Measurements from ENCODE around the gene CCDC70. TPM values are rescaled to one million over a fixed set of nuclear protein-coding genes. Genes with fewer than 3 reads are reported as not detected.

The CCDC70 gene
- not detected in 2 replicates for total RNA-seq
- long read RNA-seq, result 0 reads

DNA sequence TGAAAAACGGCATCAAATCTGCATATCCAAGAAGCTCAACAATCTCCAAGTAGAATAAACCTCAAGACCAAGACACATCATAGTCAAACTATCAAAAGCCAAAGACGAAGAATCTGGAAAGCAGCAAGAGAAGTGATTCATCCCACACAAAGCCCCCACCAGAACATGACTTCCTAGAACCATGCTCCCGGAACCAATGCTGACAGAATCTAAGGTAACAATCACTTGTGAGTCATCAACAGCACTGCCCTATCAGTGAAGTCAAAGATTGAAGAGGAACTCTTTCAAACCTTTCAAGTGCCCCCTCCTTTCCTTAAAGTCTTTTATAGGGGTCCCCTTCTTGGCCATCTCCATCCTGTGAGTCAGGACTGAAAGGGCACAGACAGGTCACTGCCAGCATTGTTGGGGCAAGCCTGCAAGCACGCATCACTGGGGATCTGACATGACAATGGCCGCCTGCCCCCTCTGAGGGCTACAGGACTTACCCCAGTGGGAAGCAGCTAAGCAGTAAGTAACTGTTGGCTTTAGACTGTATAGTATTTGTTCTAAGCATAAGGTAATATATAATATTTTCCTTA is at the start of gene CCDC70:
TSS of gene CCDC70 (plus strand) at position 247 of the 578 bp plus-strand sequence. CDS start 3,443 bp downstream, outside the sequence.
- Mint-ChIP-seq H3K36me3 (ENCODE audit: insufficient read depth) (no peaks in the 10 kb centered on the region), H3K4me3 (ENCODE audit: low read depth) (no peak within 1 kb of the TSS), H3K9me3 (ENCODE audit: low read depth) (no peaks in the 10 kb centered on the region), H3K27ac (no peak within 1 kb of the TSS), H3K27me3 (peaks cover 15% of the 10 kb centered on the region), H3K4me1 (ENCODE audit: low read depth) (peaks cover 14% of the 10 kb centered on the region)
- DNase-seq (ENCODE audit: low spot score, unreplicated experiment), result no peak
- TF ChIP-seq, protein P1, sequence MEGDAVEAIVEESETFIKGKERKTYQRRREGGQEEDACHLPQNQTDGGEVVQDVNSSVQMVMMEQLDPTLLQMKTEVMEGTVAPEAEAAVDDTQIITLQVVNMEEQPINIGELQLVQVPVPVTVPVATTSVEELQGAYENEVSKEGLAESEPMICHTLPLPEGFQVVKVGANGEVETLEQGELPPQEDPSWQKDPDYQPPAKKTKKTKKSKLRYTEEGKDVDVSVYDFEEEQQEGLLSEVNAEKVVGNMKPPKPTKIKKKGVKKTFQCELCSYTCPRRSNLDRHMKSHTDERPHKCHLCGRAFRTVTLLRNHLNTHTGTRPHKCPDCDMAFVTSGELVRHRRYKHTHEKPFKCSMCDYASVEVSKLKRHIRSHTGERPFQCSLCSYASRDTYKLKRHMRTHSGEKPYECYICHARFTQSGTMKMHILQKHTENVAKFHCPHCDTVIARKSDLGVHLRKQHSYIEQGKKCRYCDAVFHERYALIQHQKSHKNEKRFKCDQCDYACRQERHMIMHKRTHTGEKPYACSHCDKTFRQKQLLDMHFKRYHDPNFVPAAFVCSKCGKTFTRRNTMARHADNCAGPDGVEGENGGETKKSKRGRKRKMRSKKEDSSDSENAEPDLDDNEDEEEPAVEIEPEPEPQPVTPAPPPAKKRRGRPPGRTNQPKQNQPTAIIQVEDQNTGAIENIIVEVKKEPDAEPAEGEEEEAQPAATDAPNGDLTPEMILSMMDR (IDR thresholded peaks at IDR 0.05; ENCODE audit: unreplicated experiment), result no peak

DNA sequence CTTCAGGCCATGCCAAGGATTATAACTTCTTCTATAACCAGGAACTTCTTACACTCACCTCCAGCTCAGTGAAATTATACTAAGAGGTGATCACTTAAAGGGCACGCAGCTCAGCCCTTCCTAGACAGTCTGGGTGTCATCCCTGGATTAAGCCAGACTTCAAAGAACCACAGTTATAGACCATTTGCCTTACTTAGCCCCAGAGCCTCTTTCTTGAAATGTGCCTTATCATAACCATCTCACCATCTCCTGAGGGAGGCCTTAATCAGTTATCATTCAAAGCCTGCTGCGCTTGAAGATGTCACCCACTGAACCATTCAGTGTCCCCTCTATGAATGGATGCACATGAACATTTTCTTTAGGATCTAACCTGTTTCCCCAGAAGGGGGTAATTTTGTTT is 47.7 kb upstream of the CCDC70 start:
- H3K27ac Mint-ChIP-seq, result no peak overlapping the region
- peaks cover 4% of the 10 kb centered on the region for H3K4me1 Mint-ChIP-seq (ENCODE audit: low read depth)
- DNase-seq (ENCODE audit: low spot score, unreplicated experiment), result no peak
- H3K27me3 Mint-ChIP-seq, result peaks cover 15% of the 10 kb centered on the region
- H3K4me3 Mint-ChIP-seq (ENCODE audit: low read depth), result no peak overlapping the region
- TF ChIP-seq, protein P1 (IDR thresholded peaks at IDR 0.05; ENCODE audit: unreplicated experiment), result no peak
- no peaks in the 10 kb centered on the region for H3K9me3 Mint-ChIP-seq (ENCODE audit: low read depth)
- H3K36me3 Mint-ChIP-seq (ENCODE audit: insufficient read depth), result peaks cover 3% of the 10 kb centered on the region

DNA sequence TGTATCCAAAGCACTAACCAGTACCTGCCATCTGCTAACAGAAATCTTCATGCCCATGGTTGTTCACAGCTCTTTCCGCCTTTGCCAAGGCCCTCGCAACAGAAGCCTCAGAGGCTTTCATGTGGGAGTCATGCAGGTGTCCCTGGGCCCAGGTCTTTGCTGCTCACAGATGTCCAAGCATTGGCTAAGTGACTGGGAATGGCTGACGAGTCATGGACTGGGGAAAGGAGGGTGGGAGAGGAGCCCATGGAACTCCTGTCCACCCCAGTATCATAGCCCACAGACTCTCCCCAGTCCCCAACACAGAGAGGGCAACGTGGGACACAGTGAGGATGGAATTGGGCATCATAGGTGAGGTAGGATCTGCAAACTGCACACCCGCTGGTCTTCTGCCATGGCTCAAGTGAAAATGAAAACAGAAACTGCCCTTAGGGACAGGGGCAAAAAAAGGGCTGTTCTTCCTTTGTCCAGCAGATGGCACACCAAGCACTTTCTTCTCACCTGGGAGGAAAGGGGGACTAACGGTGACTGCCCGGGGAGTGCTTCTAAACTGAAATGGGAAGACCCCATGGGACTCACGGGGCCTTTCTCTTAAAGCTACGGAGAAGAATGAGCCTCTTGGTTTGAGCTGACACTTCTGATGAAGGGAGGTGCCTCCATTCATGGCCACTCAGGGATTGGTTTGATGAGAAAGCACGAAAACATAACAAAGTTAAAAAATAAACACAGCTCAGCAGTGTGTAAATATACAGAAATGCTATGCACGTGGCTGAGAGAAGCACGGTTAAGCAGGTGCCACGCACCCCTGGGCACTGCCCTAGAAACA is 46.7 kb upstream of the CCDC70 start:
- Mint-ChIP-seq H3K36me3 (ENCODE audit: insufficient read depth) (no peaks in the 10 kb centered on the region), H3K9me3 (ENCODE audit: low read depth) (no peaks in the 10 kb centered on the region), H3K27ac (no peak overlapping the region), H3K27me3 (peaks cover 15% of the 10 kb centered on the region), H3K4me1 (ENCODE audit: low read depth) (peaks cover 4% of the 10 kb centered on the region), H3K4me3 (ENCODE audit: low read depth) (no peak overlapping the region)
- peak; percentile 54 for DNase-seq (ENCODE audit: low spot score, unreplicated experiment)
- TF ChIP-seq, protein P1 (IDR thresholded peaks at IDR 0.05; ENCODE audit: unreplicated experiment), result peak; percentile 83

DNA sequence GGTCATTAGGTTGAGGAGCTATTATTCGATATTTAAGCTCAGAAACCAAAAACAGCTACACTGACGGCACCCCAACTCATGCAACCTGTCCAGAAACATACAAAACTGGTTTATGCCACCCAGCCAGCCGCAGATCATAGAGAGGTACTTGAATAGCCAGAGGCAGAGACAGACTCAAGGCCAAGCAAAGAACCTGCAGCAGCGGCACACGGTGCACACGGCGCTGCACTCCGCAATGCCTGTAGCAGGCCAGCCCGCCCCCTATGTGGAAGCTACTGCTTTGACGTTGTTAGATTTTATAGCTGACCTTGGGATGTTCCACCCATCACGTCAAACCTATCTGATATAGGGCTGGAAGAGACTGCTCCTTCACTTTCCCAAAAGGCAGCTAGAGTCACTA is 45.9 kb upstream of the CCDC70 start:
- DNase-seq (ENCODE audit: low spot score, unreplicated experiment), result no peak
- no peak overlapping the region for H3K27ac Mint-ChIP-seq
- no peaks in the 10 kb centered on the region for H3K9me3 Mint-ChIP-seq (ENCODE audit: low read depth)
- no peak overlapping the region for H3K4me3 Mint-ChIP-seq (ENCODE audit: low read depth)
- H3K36me3 Mint-ChIP-seq (ENCODE audit: insufficient read depth), result no peaks in the 10 kb centered on the region
- TF ChIP-seq, protein P1 (IDR thresholded peaks at IDR 0.05; ENCODE audit: unreplicated experiment), result no peak
- peaks cover 15% of the 10 kb centered on the region for H3K27me3 Mint-ChIP-seq
- H3K4me1 Mint-ChIP-seq (ENCODE audit: low read depth), result peaks cover 4% of the 10 kb centered on the region

DNA sequence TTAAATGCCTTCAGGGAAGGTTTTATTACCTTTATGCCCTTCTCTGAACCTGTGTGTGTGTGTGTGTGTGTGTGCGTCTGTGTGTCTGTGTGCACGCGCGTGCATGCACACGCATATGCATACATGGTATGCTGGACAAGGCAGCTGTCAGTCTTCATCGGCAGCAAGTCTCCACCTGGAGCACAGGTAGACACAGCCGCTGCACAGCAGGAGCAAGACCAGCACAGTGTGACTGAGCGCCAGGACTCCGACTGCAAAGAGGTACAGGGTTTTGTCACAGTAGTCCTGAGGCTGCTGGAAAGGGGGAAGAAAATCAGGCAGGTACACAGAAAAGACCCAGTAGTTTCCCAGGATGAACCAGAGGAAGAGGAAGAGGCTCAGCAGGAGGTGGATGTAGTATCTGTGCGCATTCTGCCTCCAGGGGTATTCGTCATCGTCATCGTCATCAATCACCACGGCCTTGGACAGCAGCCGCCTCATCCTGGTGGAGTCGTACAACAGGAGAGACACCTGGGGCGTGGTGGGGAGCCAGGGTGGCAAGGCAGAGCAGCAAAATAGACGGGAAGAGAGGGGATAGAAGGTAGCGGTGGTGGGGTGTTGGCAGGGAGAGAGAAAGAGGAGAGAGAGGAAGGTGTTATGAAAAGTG is 45.0 kb upstream of the CCDC70 start:
- H3K27me3 Mint-ChIP-seq, result peaks cover 15% of the 10 kb centered on the region
- H3K9me3 Mint-ChIP-seq (ENCODE audit: low read depth), result no peaks in the 10 kb centered on the region
- no peak for DNase-seq (ENCODE audit: low spot score, unreplicated experiment)
- H3K4me1 Mint-ChIP-seq (ENCODE audit: low read depth), result peaks cover 4% of the 10 kb centered on the region
- TF ChIP-seq, protein P1 (IDR thresholded peaks at IDR 0.05; ENCODE audit: unreplicated experiment), result no peak
- no peak overlapping the region for H3K27ac Mint-ChIP-seq
- no peaks in the 10 kb centered on the region for H3K36me3 Mint-ChIP-seq (ENCODE audit: insufficient read depth)
- H3K4me3 Mint-ChIP-seq (ENCODE audit: low read depth), result no peak overlapping the region

Measured in progenitor cell of endocrine pancreas (in vitro differentiated cells).